T-helper 1 cell treated with Interleukin-12 subunit alpha and Interleukin-12 subunit beta and Interleukin-4 antibody, amounts not matched to agents 30 ng/mL and 1 ng/mL, for 36 hours (primary cell): Measurements from ENCODE around the gene MXD4. TPM values are rescaled to one million over a fixed set of nuclear protein-coding genes. Genes with fewer than 3 reads are reported as not detected.

Source experiments
- intact Hi-C: fragments of 100-400 bp; cut with micrococcal nuclease; formaldehyde crosslinking; loops from one replicate; pipeline ENCODE4 v1.15.1; 2024
- total RNA-seq: library from RNA; stranded (reverse); gene quantifications from 2 replicates; pipeline ENCODE4 v1.2.3, GENCODE V29; 2022

Gene MXD4
- total RNA-seq, 1 donor from 2014 or later = 25.1 TPM

DNA sequence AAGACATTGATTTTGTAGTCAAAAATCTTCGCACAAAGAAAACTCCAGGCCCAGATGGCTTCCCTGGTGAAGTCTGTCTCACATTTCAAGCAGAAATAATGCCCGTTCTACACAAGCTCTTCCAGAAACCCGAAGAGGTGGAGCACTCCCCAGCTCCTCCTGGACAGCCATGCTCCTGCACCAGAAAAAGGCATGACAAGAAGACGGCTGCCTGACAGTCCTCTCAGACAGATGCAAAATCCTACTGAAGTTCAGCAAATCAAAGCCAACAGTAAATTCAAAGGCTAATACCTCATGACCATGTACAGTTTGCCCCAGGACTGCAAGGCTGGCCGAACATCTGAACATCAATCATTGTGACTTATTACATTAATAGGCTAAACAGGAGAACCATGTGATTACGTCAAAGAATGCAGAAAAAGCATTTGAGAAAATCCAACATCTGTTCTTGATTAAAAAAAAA, 30.8 kb upstream of the MXD4 start:
- intact Hi-C loops = no loop called here

DNA sequence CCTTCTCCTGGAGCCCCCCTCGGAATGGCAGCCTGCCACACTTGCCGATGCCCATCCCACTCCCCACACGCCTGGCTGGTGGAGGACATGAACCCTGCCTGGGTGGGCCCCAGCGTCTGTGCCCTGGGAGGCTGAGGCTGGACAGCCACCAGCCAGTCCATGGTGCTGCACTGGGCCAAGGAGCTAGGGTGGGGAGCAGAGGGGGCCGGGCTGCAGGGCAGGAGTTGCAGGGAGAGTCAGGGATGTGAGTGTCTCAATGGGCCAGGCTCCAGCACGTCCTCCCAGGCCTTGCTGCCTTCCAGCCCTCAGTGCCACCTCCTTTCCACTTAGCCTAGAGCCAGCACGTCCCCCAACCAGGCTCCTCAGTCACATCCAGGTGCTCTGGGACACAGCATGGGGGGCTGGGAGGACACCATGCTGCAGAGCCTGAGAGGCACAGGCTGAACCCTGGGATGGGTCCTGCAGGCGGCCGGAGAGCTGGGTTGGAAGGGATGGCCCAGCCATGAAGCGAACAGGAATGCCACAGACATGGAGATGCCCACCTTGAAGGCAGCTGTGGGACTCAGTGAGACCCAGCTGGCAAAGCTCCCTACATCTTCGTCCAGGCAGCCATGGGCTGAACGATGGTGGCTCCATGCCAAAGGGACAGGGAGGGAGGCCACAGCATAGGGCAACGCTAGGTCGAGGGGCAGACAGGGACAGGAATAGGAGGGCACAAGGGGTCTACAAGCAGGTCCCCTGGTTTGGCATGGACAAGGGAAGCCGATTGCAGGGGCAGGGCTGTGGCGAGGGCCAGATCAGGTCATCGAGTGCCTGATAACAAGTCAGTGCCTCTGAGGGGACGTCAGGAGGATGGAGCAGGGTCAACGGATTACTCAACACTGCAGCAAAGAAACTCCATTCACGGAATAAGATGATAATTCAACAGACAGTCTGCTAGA, 30.1 kb upstream of the MXD4 start:
- intact Hi-C loops = loop anchor here (1.0 to 2.0 kb wide), 2 partner anchors 29 to 50 kb away; partner anchors contain the start of genes HAUS3, MXD4 and POLN

DNA sequence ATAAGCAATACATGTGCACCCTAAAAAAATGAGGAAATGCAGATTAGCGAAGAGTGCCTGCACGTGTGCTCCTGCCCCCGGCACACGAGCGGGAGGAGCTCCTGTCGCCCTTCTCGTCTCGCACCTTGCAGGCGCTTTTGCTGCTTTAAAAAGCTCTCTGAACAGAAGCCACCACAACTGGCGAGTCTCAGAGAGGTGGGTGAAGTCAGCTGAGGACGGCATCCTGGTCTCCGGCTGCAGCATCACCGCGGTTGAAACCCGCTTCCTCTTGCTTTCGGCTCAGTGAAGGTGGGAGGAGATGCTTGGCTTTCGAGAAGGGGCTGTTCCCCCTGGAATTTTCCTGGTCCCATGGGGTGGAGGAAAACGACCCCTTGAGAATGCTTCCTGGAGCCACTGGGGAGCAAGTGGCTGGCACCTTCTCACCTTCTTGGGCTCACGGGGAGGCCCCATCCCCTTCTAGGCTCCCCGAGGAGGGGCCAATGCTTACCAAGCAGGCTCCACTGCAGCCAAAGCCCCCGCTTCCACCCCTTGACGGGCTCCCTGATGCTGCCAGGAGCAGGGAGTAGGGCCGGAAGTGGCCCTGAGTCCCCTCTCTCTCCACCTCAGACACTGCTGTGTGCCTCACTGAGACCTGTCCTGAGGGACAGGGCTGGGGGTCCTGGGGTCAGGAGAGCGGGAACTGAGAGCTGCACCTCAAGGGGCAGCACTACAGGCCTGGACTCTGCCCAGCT, 29.2 kb upstream of the MXD4 start:
- intact Hi-C loops = loop anchor here (1.0 to 2.0 kb wide), 2 partner anchors 28 to 49 kb away; partner anchors contain the start of genes HAUS3, MXD4 and POLN

DNA sequence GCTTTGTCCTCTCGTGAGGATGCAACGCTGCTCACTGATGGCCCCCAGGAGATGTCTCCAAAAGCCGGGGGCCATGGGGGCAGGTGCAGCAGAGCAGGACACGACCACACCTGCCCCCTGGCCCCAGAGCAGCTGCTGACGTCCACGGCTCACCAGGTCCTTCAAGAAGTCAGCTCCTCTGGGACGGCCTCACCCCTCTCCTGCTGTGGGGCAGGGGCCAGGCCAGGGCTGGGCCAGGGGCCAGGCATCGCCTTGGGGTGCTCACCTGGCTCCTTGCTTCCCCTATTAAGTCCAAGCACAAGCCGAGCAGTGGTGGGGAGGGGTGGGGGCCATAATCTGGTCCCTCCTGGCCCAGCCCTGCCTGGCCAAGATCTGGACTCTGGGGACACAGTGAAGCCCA, 28.6 kb upstream of the MXD4 start:
- intact Hi-C loops = loop anchor here (2.0 kb wide), 1 partner anchor 28 kb away; the partner anchor contains the start of gene MXD4

DNA sequence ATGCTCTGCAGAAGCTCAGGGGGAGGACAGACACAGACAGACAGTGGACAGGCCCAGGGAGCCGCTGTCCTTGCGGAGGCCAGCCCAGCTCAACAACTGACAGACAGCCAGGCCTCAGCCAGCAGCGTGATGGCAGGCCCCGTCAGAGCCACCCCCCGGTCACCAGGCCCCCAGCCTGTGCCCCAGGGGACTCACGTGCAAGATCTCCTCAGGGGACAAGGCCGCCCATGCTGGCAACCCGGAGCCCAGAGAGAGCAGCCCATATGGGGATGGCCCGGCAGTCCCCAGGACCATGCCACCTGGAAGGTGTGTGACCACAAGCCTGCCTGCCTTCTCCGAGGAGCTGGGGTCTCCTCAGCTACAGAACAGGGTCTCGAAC, 28.0 kb upstream of the MXD4 start:
- intact Hi-C loops = loop anchor here (2.0 to 10.0 kb wide), 2 partner anchors 27 to 65 kb away; partner anchors contain the start of gene MXD4

DNA sequence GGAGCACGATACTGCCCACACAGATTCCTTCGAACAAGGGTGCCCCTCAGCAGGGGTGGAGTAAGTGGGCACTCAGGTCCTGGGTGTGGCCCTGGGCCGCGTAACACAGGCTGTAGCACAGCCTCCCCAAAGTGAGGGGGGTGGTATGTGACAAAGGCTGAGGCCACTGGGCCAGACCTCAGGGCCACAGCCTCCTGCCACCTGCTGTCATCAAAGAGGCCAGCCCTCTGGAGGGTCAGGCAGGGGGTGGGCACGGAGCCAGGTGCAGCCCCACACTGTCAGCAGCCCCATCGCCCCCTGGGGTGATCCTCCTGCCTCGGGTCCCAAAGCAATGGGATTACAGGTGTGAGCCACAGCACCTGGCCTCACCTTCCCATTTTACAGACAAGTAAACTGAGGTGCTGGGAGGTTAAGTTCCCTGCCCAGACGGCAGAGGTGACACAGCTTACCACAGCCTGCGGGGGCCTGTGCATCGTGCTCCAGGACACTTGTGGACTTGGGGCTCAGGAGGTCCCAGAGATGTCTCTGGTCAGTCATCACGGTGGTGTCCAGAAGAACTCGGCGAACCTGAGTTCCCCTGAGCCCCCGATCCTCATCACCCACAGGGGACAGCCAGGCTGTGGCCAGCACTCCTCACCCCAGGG, 27.5 kb upstream of the MXD4 start:
- intact Hi-C loops = loop anchor here (10.0 kb wide), 1 partner anchor 65 kb away; no protein-coding TSS in a partner anchor

DNA sequence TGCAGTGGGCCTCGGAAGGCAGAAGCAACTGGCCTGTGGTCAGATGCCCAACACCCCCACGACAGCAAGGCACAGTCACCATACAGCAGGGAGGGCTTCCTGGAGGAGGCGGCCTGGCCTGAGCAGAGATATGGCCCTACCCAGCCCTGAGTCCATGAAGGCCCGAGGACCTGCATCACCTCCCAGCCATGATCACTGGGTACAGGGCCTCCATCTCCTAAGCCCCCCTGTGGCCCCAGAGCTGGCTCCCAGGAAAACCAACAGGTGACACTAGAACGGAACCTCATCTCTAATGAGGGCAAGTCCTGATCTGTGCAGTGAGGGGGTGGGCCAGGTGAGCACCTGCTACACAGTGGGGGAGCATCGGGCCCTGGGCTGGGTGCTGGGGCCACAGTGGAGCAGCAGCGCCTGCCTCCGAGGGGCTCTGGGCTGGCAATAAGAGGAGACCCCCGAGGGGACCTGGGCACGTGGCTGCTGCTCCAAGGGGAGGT, 26.2 kb upstream of the MXD4 start:
- intact Hi-C loops = loop anchor here (10.0 kb wide), 1 partner anchor 67 kb away; no protein-coding TSS in a partner anchor

DNA sequence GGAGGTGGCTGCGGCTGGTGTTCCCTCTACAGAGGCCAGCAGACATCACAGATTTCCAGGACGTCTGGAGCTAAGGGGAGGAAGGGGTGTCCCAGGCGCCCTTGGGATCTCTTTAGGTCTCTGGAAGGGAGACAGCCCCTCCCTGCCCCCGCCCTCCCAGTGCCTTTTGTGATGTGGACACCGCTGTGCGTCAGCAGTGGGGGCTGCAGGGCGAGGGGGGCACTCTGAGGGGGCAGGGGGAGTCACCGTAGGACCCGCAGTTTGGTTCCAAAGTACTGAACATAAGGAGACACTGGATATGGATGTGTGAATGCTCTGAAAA, 25.6 kb upstream of the MXD4 start:
- intact Hi-C loops = loop anchor here (10.0 kb wide), 1 partner anchor 67 kb away; no protein-coding TSS in a partner anchor

DNA sequence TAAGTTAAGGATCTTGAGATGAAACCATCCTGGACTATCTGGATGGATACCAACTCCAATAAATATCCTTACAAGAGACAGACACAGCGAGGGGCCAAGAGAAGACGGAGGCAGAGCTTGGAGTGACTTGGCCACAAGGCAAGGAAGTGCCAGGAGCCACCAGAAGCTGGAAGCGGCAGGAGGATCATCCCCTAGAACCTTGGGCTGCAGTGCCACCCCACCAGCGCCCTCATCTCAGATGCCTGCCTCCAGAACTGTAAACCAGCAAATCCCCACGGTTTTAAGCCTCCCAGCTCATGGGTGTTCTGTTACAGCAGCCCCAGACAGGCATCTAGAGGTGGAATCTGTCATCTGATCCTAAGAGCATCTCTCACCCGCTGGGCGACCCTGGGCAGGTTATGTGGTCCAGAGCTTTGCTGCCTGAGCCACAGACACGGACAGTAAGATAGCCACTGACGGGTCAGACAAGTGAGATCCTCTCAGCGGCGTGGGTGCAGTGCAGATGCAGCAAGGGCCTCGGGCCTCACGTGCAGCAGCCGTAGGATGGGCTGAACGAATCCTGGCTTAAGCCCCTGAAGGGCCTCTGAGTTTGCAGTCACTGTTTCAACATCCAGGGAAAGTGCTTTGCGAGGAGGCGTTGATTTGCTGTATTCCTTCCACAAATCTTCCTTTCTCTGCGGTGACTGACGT, 25.1 kb upstream of the MXD4 start:
- intact Hi-C loops = loop anchor here (10.0 kb wide), 1 partner anchor 68 kb away; no protein-coding TSS in a partner anchor

DNA sequence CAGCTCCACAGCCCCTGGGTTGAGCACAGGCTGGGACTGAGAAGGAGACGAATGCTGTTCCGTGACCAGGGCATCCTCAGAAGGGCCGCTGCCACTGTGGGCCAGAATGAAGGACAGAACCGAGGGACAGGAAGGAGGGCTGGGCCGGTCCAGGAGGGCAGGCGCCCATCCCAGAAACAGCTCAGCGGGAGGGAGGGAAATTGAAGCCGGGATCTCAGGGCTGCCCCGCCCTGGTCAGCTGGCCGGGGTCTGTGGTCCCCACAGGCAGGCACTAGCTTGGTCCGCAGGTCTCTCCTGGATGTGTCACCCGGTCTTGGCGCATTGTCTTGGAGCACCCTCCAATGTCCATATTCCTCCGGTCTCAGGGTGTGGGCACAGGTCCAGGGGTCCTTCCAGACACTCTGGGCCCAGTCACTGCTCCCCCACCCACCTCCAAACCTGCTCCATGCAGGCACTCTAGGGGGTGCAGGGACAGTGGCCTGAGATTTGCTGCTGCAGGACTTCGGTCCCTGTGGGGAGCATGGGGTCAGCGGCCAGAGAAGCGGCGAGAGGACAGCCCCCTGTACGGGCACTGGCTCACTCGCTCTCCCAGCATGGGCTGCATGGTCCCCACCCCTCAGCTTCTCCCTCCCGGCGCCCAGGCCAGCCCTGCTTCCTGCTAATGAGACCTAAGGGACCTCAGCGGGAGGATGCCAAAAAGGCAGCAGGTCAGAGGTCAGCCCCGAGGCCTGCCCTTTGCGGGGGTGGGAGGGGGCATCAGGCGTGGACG, 23.9 kb upstream of the MXD4 start:
- intact Hi-C loops = loop anchor here (10.0 kb wide), 1 partner anchor 69 kb away; no protein-coding TSS in a partner anchor

DNA sequence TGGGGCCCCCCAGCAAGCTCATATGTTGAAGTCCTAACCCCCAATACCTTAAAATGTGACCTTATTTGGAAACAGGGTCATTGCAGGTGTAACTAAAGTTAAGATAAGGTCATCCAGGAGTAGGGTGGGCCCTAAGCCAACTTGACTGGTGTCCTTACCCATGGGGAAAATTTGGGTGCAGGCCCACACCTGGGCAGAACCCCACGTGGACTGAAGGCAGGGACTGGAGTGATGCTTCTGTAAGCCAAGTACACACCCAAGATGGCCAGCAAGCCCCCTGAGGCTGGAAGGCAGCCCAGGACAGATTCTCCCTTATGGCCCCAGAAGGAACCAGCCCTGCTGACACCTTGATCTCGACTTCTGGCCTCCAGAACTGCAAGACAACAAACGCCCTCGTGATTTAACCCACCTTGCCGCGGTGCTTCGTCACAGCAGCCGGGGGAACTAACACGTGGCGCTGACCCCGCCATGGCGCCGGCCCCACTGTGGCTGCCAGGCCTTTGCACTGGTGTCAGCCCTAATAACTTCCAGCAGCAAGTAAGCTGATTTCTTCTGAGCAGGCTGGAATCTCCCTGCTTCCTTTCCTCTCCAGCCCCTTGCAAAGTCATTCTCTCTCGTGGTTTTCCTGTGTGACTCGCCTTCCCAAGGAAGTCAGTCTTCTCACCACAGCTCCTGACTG, 23.2 kb upstream of the MXD4 start:
- intact Hi-C loops = loop anchor here (5.0 to 10.0 kb wide), 2 partner anchors 70 to 252 kb away; partner anchors contain the start of gene FAM193A

DNA sequence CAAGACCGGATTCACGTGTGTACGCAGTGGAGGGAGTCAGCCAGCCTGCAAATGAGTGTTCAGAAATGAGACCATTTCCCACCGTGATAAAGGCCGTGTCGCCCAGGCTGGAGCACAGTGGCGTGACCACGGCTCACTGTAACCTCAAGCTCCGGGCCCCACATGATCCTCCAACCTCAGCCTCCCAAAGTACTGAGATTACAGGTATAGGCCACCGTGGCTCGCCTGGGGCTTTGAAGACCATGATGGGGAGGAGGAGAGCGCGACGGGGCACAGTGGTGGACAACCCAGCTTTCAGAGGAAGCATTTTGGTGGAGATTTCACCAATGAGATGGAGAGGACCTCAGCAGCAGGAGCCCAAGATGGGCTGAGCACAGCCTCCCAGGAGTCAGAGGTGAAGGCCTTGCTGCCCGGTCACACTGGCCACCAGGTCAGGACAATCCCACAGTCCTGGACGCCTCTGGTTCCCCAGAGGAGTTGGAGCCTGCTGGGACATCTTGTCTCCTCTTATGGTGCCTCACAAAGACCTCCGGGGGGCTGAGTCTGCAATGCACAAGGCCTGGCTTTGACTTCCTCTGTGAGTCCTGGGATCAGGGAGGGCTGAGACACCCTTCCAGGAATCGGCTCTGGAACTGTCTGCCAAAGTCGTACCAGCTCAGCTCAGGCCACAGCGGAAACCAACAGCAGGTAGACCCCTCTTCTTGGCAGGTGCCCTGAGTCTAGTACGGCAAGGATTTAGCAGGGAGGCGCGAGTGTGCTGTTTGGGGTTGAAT, 22.4 kb upstream of the MXD4 start:
- intact Hi-C loops = loop anchor here (5.0 to 10.0 kb wide), 2 partner anchors 70 to 253 kb away; partner anchors contain the start of gene FAM193A

DNA sequence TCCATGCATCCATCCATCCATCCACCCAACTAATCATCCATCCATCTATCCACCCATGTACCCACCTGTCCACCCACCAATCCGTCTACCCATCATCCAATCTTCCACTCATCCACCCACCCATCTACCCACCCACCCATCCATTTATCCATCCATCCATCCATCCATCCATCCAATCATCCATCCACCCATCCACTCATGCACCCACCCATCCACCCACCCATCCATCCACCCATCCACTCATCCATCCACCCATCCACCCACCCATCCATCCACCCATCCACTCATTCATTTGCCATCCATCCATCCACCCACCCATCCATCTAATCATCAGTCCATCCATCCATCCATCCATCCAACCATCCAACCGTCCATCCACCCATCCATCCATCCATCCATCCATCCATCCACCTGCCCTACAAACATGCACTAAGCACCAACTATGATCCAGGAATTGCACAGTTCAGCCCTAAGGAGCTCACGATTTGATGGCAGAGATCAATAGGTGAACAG, 21.3 kb upstream of the MXD4 start:
- intact Hi-C loops = loop anchor here (2.0 to 10.0 kb wide), 3 partner anchors 72 to 254 kb away; partner anchors contain the start of genes FAM193A and RNF4

DNA sequence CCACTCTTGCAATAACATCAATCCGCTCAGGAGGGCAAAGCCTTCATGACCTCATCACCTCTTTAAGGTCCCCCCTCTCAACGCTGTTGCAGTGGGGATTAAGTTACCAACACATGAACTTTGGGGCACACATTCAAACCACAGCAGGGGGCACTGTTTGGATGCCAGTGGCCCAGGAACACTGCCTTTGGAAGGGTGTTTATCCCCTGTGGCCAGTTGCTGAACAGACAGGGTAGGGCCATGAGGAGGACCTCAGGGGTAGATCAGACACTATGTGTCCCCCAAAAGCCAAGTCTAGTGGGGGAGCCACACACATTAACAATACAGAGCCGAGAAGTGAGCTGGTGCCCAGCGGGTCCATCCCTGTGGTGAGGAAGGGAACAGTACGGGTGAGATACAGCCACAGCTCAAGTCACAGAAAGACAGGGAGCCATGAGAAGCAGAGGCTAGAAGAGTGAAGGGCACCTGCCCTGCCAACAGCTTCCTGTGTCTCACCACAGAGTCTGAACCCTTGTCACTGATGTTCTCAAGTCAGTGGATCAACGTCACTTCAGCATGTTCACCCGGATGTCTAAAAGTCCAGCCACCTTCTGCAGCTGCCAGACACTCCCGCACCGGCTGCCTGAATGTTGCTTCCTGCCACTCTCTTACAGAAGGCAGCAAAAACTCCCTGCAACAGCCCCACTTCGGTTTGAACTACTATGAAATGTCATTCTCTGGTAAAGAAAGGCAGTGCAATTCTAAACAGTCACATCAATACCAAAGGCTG, 19.9 kb upstream of the MXD4 start:
- intact Hi-C loops = loop anchor here (1.0 to 10.0 kb wide), 8 partner anchors 19 to 411 kb away; partner anchors contain the start of genes FAM193A, HAUS3, MXD4 and POLN

DNA sequence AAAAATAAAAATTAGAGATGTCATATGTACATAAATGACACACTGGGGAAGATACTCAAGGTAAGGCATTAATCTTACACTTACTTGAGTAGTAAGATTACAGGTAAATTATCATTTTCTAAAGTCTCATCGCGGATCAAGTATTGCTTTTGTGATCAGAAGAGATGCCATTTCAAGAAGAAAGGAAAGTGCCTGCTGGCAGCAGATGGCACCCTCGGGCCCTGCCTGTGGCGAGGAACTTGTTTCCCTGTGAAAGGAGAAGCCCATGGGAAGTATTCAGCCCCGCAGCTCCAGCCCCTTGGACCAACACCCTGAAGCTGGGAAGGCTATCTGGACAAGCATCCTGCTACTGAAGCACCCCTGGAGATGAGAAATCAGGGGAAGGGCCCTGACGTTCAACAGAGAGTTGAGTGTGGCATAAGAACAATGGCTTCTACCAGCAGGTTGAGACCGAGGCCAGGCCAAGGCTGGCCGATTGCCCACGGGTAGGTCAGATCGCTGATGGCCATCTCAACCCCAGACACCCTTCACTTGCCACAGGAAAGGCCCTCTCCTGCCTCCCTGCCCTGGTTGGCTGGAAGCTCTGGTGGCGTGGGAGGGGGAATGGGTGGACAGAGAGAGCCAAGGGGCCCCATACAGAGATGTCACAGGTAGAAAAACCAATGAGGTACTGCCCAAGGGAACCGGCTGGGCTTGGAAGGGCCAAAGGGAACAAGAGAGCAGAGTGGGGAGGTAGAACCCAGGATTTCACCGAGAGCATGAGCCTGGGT, 18.8 kb upstream of the MXD4 start:
- intact Hi-C loops = loop anchor here (5.0 to 10.0 kb wide), 2 partner anchors 74 to 257 kb away; partner anchors contain the start of gene FAM193A

DNA sequence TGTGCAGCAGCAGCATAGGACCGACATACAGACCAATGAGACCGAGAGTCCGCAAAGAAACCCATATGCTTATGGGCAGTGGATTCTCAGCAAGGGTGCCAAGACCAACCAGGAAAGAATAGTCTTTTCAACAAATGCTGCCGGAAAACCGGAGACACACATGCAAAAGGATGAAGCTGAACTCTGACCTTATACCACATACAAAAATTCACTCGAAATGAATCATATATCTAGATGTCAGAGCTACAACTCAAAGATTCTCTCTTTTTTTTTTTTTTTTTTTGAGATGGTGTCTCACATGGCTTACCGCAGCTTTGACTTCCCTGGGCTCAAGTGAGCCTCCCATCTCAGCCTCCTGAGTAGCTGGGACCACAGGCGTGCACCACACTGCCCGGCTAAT, 16.0 kb upstream of the MXD4 start:
- intact Hi-C loops = no loop called here
